Vagina (tissue), 2 donors: ENCODE measurements around the gene CRKL. TPM values are rescaled to one million over a fixed set of nuclear protein-coding genes. Genes with fewer than 3 reads are reported as not detected.

ENCODE experiments used
- DNase-seq, 2 donors: peaks; one replicate each; pipeline ENCODE4 v3.0.0-alpha.2; 2017; ENCODE audit errors: extremely low spot score in 2 of 2
- H3K27ac ChIP-seq: fragments of 200-600 bp; sonication (generic); one replicate; pipeline ENCODE4 v1.5.1; 2019
- H3K27me3 ChIP-seq: fragments of 200-600 bp; sonication (generic); one replicate; pipeline ENCODE4 v1.5.1; 2019
- H3K36me3 ChIP-seq, 2 donors: fragments of 200-600 bp; sonication (generic); one replicate each; pipeline ENCODE4 v1.5.1; 2017 to 2019
- H3K4me1 ChIP-seq: fragments of 200-600 bp; sonication (generic); one replicate; pipeline ENCODE4 v1.5.1; 2019
- H3K4me3 ChIP-seq, 2 donors: fragments of 200-600 bp; sonication (generic); 1 replicate in 1 of 2; 2 replicates in 1 of 2; pipeline ENCODE4 v1.5.1; 2016 to 2019
- H3K9me3 ChIP-seq: fragments of 200-600 bp; sonication (generic); one replicate; pipeline ENCODE4 v1.5.1; 2019
- CTCF ChIP-seq, 3 experiments: fragments of 450-650 bp in 2 of 3; fragments of 200-600 bp in 1 of 3; sonication (generic) in 1 of 3; IDR thresholded peaks; one replicate each; pipeline ENCODE4 v1.5.1; 2017 to 2019; ENCODE audit warnings: antibody characterized with exemption in 3 of 3, mild to moderate bottlenecking in 2 of 3, moderate library complexity in 2 of 3
- POLR2A ChIP-seq, 2 donors: fragments of 450-650 bp; IDR thresholded peaks; one replicate each; pipeline ENCODE4 v1.6.1; 2017; ENCODE audit warnings: antibody characterized with exemption in 2 of 2, mild to moderate bottlenecking in 2 of 2, moderate library complexity in 2 of 2
- POLR2AphosphoS5 ChIP-seq, 2 donors: sonication (generic); formaldehyde crosslinking; IDR thresholded peaks; one replicate each; pipeline ENCODE4 v1.9.0; 2017; ENCODE audit warnings: antibody characterized with exemption in 2 of 2, mild to moderate bottlenecking in 2 of 2, low read depth in 1 of 2; ENCODE audit not compliant: insufficient read depth in 1 of 2
- intact Hi-C: fragments of 100-400 bp; cut with DNase I; formaldehyde crosslinking; loops from one replicate; pipeline ENCODE4 v1.15.1; 2023
- total RNA-seq: library from RNA; depleted of rRNA; stranded (reverse); fragments of >200 nt; gene quantifications from one replicate; pipeline ENCODE4 v1.2.3, GENCODE V29; 2016

The CRKL gene
- total RNA-seq, 1 donor from 2014 or later = 37.6 TPM

GRCh38 chr22:20951151-20951931, 34.1 kb downstream of the CRKL start:
- TF ChIP-seq POLR2A (IDR thresholded peaks at IDR 0.05) (no peak), CTCF (IDR thresholded peaks at IDR 0.05) (no peak), POLR2AphosphoS5 (IDR thresholded peaks at IDR 0.05; ENCODE audit: insufficient read depth in 1 of 2, low read depth in 1 of 2) (no peak)
- H3K9me3 ChIP-seq = no peaks in the 10 kb centered on the region
- H3K4me1 ChIP-seq = peaks cover 35% of the 10 kb centered on the region
- no peaks in the 10 kb centered on the region for H3K27me3 ChIP-seq
- H3K36me3 ChIP-seq = peaks cover 0 to 35% of the 10 kb centered on the region in 2 donors
- H3K27ac ChIP-seq = no peak overlapping the region
- intact Hi-C loops = no loop called here
- no peak for DNase-seq
- no peak overlapping the region for H3K4me3 ChIP-seq

DNA sequence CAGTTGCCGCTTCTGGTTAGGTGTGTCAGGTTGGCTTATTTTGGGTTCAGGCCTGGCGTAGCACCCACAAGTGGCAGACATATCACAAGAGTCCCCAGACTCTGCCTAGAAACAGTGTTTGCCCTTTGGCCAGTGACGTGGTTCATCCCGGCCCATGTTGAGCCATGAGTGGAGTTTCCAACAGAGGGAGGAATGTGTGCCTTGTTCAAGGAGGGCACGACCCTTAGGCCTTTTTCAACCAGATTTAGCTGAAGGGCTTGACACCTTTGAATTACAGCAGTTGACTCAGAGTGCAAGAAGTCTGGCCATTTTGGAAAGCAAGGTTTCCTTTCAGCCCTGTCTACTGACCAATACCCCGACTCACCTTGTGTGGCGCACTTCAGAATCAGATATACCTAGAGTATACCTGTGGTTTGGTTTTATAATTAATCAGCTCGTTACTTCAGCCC, 34.7 kb downstream of the CRKL start:
- intact Hi-C loops = no loop called here
- H3K27me3 ChIP-seq = no peaks in the 10 kb centered on the region
- no peak for TF ChIP-seq POLR2A (IDR thresholded peaks at IDR 0.05)
- no peak for TF ChIP-seq CTCF (IDR thresholded peaks at IDR 0.05)
- no peak for TF ChIP-seq POLR2AphosphoS5 (IDR thresholded peaks at IDR 0.05; ENCODE audit: insufficient read depth in 1 of 2, low read depth in 1 of 2)
- DNase-seq = no peak
- H3K27ac ChIP-seq = no peak overlapping the region
- H3K9me3 ChIP-seq = no peaks in the 10 kb centered on the region
- H3K36me3 ChIP-seq = peaks cover 0 to 35% of the 10 kb centered on the region in 2 donors
- peaks cover 37% of the 10 kb centered on the region for H3K4me1 ChIP-seq
- no peak overlapping the region for H3K4me3 ChIP-seq

DNA sequence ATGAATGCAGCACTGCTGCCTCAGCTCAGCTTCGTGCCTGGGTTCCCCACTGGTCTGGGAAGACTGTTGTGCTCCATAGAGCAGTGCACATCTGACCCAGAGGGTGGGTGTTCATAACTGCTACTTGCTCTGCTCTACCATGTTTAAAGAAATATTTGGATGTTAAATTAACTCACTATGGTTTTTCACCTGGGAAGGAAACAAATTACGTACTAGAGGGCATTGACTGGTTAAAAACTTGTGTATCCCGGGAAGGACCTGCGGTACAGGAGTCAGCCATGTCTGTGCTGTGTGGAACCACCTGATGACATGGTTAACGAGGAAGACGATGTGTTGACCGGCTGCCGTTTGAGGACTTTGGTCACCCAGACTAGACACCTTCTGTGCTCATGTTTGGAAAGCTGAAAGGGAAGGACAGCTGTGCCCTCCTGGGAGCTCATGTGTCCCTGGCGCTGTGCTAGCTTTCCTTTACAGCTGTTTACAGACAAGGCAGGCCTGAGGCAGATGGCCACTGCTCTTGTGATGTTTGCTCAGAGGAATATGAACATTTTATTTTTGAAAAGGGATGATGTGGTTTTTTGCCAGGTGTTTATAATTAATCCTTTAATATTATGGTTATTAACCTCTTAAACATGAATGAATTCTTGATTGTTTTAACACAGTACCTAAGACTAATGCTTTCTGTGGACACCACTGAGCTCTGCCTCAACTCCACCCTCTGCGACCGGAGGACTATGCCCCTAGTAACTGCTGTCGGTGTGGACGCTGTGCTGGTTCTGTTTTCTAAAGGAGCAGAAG, 35.5 kb downstream of the CRKL start:
- no peaks in the 10 kb centered on the region for H3K27me3 ChIP-seq
- no peak for TF ChIP-seq POLR2AphosphoS5 (IDR thresholded peaks at IDR 0.05; ENCODE audit: insufficient read depth in 1 of 2, low read depth in 1 of 2)
- no peak for TF ChIP-seq POLR2A (IDR thresholded peaks at IDR 0.05)
- no peak for TF ChIP-seq CTCF (IDR thresholded peaks at IDR 0.05)
- H3K9me3 ChIP-seq = no peaks in the 10 kb centered on the region
- DNase-seq = no peak
- H3K36me3 ChIP-seq = peaks cover 0 to 35% of the 10 kb centered on the region in 2 donors
- H3K4me1 ChIP-seq = peaks cover 40% of the 10 kb centered on the region
- peak overlapping the region; percentile 9 for H3K27ac ChIP-seq
- no peak overlapping the region for H3K4me3 ChIP-seq
- intact Hi-C loops = no loop called here

GRCh38 chr22:20953342-20953608, 36.1 kb downstream of the CRKL start:
- Histone ChIP-seq H3K4me1 (peaks cover 46% of the 10 kb centered on the region), H3K9me3 (no peaks in the 10 kb centered on the region), H3K36me3 (peaks cover 0 to 35% of the 10 kb centered on the region in 2 donors), H3K27ac (peak overlapping the region; percentile 9), H3K27me3 (no peaks in the 10 kb centered on the region), H3K4me3 (no peak overlapping the region)
- DNase-seq = no peak
- TF ChIP-seq CTCF (IDR thresholded peaks at IDR 0.05) (no peak), POLR2A (IDR thresholded peaks at IDR 0.05) (no peak), POLR2AphosphoS5 (IDR thresholded peaks at IDR 0.05; ENCODE audit: insufficient read depth in 1 of 2, low read depth in 1 of 2) (no peak)
- intact Hi-C loops = no loop called here
